Esophagus squamous epithelium (tissue), 5 donors: ENCODE measurements around the gene ELAVL2. TPM values are rescaled to one million over a fixed set of nuclear protein-coding genes. Genes with fewer than 3 reads are reported as not detected.

ENCODE experiments used
- DNase-seq: peaks from one replicate; lab custom pipeline; 2025; lab: John Stamatoyannopoulos, UW
- H3K27ac ChIP-seq, 4 donors: fragments of 200-600 bp; sonication (generic); one replicate each; pipeline ENCODE4 v1.5.1; 2016 to 2019; ENCODE audit warnings: mild to moderate bottlenecking in 1 of 4
- H3K27me3 ChIP-seq, 4 donors: fragments of 200-600 bp; sonication (generic); 1 replicate in 3 of 4; 2 replicates in 1 of 4; pipeline versions ENCODE4 v1.5.1 to v1.6.0; 2017 to 2021; ENCODE audit warnings: antibody characterized with exemption in 1 of 4
- H3K36me3 ChIP-seq, 3 donors: fragments of 200-600 bp; sonication (generic); one replicate each; pipeline ENCODE4 v1.5.1; 2016 to 2019
- H3K4me1 ChIP-seq, 3 donors: fragments of 200-600 bp; sonication (generic); one replicate each; pipeline ENCODE4 v1.5.1; 2017 to 2019
- H3K4me3 ChIP-seq, 4 donors: fragments of 200-600 bp; sonication (generic); 1 replicate in 3 of 4; 2 replicates in 1 of 4; pipeline ENCODE4 v1.5.1; 2016 to 2019; ENCODE audit warnings: mild to moderate bottlenecking in 2 of 4, moderate library complexity in 1 of 4
- H3K9me3 ChIP-seq, 3 donors: fragments of 200-600 bp; sonication (generic); one replicate each; pipeline ENCODE4 v1.5.1; 2016 to 2019
- POLR2A ChIP-seq, 4 donors: fragments of 450-650 bp; IDR thresholded peaks; one replicate each; pipeline ENCODE4 v1.6.1; 2017; ENCODE audit warnings: antibody characterized with exemption in 4 of 4, mild to moderate bottlenecking in 4 of 4, moderate library complexity in 3 of 4
- WGBS, 2 donors: methylation state at CpG; one replicate each; pipeline ENCODE4 v1.1.5; 2018; 5-methylcytosine and 5-hydroxymethylcytosine counted together
- intact Hi-C: fragments of 100-400 bp; cut with DNase I; formaldehyde crosslinking; loops from one replicate; pipeline ENCODE4 v1.15.0; 2022
- total RNA-seq, 4 donors: library from RNA; depleted of rRNA; stranded (reverse); fragments of >200 nt; gene quantifications; one replicate each; pipeline ENCODE4 v1.1.0, GENCODE V29; 2016
- TF ChIP-seq, protein P1 (sequence below), 6 experiments: fragments of 450-650 bp in 4 of 6; fragments of 200-600 bp in 2 of 6; sonication (generic) in 2 of 6; IDR thresholded peaks; one replicate each; pipeline ENCODE4 v1.5.1; 2016 to 2019; ENCODE audit warnings: antibody characterized with exemption in 6 of 6, mild to moderate bottlenecking in 4 of 6, moderate library complexity in 4 of 6
- donor health status: DM: yes; HTN: yes; CAD: no.

ELAVL2 gene
- total RNA-seq, 4 donors from 2014 or later = 0.29 to 0.97 (median 0.95) TPM; not detected in 1

- Histone ChIP-seq H3K4me3 (no peak overlapping the region), H3K36me3 (no peaks in the 10 kb centered on the region), H3K27ac (no peak overlapping the region), H3K4me1 (no peaks in the 10 kb centered on the region), H3K27me3 (no peaks in the 10 kb centered on the region), H3K9me3 (no peaks in the 10 kb centered on the region)
- intact Hi-C loops = no loop called here
- TF ChIP-seq POLR2A (IDR thresholded peaks at IDR 0.05) = no peak
- TF ChIP-seq, protein P1, sequence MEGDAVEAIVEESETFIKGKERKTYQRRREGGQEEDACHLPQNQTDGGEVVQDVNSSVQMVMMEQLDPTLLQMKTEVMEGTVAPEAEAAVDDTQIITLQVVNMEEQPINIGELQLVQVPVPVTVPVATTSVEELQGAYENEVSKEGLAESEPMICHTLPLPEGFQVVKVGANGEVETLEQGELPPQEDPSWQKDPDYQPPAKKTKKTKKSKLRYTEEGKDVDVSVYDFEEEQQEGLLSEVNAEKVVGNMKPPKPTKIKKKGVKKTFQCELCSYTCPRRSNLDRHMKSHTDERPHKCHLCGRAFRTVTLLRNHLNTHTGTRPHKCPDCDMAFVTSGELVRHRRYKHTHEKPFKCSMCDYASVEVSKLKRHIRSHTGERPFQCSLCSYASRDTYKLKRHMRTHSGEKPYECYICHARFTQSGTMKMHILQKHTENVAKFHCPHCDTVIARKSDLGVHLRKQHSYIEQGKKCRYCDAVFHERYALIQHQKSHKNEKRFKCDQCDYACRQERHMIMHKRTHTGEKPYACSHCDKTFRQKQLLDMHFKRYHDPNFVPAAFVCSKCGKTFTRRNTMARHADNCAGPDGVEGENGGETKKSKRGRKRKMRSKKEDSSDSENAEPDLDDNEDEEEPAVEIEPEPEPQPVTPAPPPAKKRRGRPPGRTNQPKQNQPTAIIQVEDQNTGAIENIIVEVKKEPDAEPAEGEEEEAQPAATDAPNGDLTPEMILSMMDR (IDR thresholded peaks at IDR 0.05) = no peak
- 36 to 42% methylated on average over 2 of the region's 2 CpGs for whole genome bisulfite sequencing, 2 donors
- DNase-seq = no peak
These were observed 79.7 kb downstream of the ELAVL2 start for GRCh38 chr9:23746317-23746716.

GRCh38 chr9:23743036-23743435, 83.0 kb downstream of the ELAVL2 start:
- 74 to 78% methylated on average over 3 of the region's 3 CpGs for WGBS, 2 donors
- Histone ChIP-seq H3K27me3 (no peaks in the 10 kb centered on the region), H3K27ac (no peak overlapping the region), H3K4me3 (no peak overlapping the region), H3K4me1 (no peaks in the 10 kb centered on the region), H3K9me3 (no peaks in the 10 kb centered on the region), H3K36me3 (no peaks in the 10 kb centered on the region)
- DNase-seq = no peak
- TF ChIP-seq, protein P1 (IDR thresholded peaks at IDR 0.05) = no peak
- TF ChIP-seq POLR2A (IDR thresholded peaks at IDR 0.05) = no peak
- intact Hi-C loops = no loop called here

DNA sequence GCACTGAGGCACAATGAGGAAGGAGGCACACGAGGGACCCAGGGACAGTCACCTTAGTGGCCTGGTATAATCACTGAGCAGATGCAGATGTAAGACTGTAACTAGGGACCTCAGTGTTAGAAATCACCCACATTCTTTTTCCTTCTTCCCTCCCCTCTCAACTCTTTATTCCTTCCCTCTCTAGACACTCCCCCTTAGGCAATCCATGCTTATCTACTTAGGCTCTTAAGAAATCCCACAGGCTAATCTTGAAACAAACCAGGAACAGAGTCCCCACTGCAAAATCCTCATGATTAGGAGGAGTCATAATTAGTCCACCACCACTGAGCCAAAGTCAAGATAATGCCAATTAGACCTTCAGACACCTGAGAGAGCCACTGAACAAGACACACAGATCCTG, 84.7 kb downstream of the ELAVL2 start:
- Histone ChIP-seq H3K9me3 (no peaks in the 10 kb centered on the region), H3K36me3 (no peaks in the 10 kb centered on the region), H3K4me1 (no peaks in the 10 kb centered on the region), H3K4me3 (no peak overlapping the region), H3K27me3 (no peaks in the 10 kb centered on the region), H3K27ac (no peak overlapping the region)
- intact Hi-C loops = no loop called here
- WGBS, 2 donors = 44 to 56% methylated on average over 1 of the region's 1 CpG
- no peak for TF ChIP-seq POLR2A (IDR thresholded peaks at IDR 0.05)
- no peak for DNase-seq

DNA sequence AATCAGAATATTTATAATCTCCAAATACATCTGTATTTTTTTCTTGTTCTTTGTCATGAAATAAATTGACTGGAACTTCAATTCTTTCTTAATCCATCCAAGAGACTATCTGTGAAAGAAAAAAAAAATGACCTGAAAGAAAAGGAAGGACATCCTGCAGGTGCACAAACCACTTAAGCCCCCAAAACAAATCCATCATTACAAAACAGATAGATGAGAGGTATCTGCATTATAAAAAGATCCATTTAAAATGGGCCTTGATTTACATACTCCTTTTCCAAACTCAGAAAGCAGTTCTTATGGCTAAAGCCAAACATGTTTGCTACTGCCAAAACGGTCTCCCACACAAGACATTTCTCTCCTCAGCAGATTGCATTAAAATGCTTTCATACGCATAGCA, 85.5 kb downstream of the ELAVL2 start:
- no peaks in the 10 kb centered on the region for H3K27me3 ChIP-seq
- H3K4me1 ChIP-seq = no peaks in the 10 kb centered on the region
- no peaks in the 10 kb centered on the region for H3K36me3 ChIP-seq
- intact Hi-C loops = no loop called here
- H3K9me3 ChIP-seq = no peaks in the 10 kb centered on the region
- no peak overlapping the region for H3K27ac ChIP-seq
- no peak for TF ChIP-seq POLR2A (IDR thresholded peaks at IDR 0.05)
- TF ChIP-seq, protein P1 (IDR thresholded peaks at IDR 0.05) = no peak
- DNase-seq = no peak
- H3K4me3 ChIP-seq = no peak overlapping the region
- 80 to 88% methylated on average over 2 of the region's 2 CpGs for WGBS, 2 donors

GRCh38 chr9:23739753-23740152, 86.3 kb downstream of the ELAVL2 start:
- Histone ChIP-seq H3K4me3 (no peak overlapping the region), H3K36me3 (no peaks in the 10 kb centered on the region), H3K9me3 (no peaks in the 10 kb centered on the region), H3K4me1 (no peaks in the 10 kb centered on the region), H3K27me3 (no peaks in the 10 kb centered on the region), H3K27ac (no peak overlapping the region)
- 65 to 69% methylated on average over 3 of the region's 3 CpGs for WGBS, 2 donors
- DNase-seq = no peak
- intact Hi-C loops = no loop called here
- TF ChIP-seq, protein P1 (IDR thresholded peaks at IDR 0.05) = no peak
- TF ChIP-seq POLR2A (IDR thresholded peaks at IDR 0.05) = no peak

DNA sequence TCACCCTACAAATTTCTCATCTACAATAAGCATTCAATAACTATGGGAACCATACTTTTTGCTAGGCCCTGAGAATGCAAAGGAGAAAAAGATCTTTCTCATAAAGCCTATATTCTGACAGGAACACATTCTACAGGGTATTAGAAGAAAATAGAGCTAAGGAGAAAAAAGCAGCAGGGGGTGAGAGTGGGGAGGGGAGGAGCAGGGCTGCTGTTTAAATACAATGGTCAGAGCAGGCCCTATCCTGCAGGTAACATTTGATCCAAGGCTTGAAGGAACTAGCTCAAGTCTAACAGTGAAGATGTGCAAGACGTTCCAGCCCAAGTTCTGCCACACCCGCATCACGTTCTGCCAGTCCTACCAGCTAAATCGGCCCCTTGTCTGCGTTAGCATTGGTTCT, 89.7 kb downstream of the ELAVL2 start:
- Histone ChIP-seq H3K4me1 (no peaks in the 10 kb centered on the region), H3K36me3 (no peaks in the 10 kb centered on the region), H3K9me3 (no peaks in the 10 kb centered on the region), H3K27me3 (no peaks in the 10 kb centered on the region), H3K27ac (no peak overlapping the region), H3K4me3 (no peak overlapping the region)
- WGBS, 2 donors = 74 to 87% methylated on average over 5 of the region's 5 CpGs
- DNase-seq = no peak
- TF ChIP-seq, protein P1 (IDR thresholded peaks at IDR 0.05) = no peak
- intact Hi-C loops = no loop called here
